H9 (cell line): ENCODE measurements around the gene STT3B. TPM values are rescaled to one million over a fixed set of nuclear protein-coding genes. Genes with fewer than 3 reads are reported as not detected.
"Not testable (repeated sequence)": the region's sequence is repeated elsewhere in the genome, so short reads cannot be mapped to it uniquely, and the experiment has no call there.

Source experiments
- DNase-seq: peaks from one replicate; pipeline ENCODE4 v3.0.0-alpha.2; 2017
- H2AFZ ChIP-seq: one replicate; pipeline ENCODE4 v1.6.1; 2013; ENCODE audit warnings: mild to moderate bottlenecking, low read length, control low read depth, moderate library complexity
- H2AK5ac ChIP-seq: 2 replicates; pipeline ENCODE4 v1.6.1; 2013; ENCODE audit warnings: low read length, control low read depth, mixed read lengths; ENCODE audit not compliant: insufficient read length
- H2BK120ac ChIP-seq: one replicate; pipeline ENCODE4 v1.6.1; 2013; ENCODE audit warnings: low read depth, mild to moderate bottlenecking, low read length, control low read depth, inconsistent platforms; ENCODE audit not compliant: poor library complexity, severe bottlenecking
- H2BK12ac ChIP-seq: 2 replicates; pipeline ENCODE4 v1.6.1; 2013; ENCODE audit warnings: low read length, control low read depth, mixed read lengths, low read depth; ENCODE audit not compliant: insufficient read length
- H2BK15ac ChIP-seq: 2 replicates; pipeline ENCODE4 v1.6.1; 2013; ENCODE audit warnings: low read depth, low read length, control low read depth
- H2BK20ac ChIP-seq: one replicate; pipeline ENCODE4 v1.6.1; 2013; ENCODE audit warnings: low read depth, mild to moderate bottlenecking, low read length, control low read depth, inconsistent platforms; ENCODE audit not compliant: poor library complexity, severe bottlenecking
- H2BK5ac ChIP-seq: 2 replicates; pipeline ENCODE4 v1.6.1; 2013; ENCODE audit warnings: low read length, control low read depth, mixed read lengths; ENCODE audit not compliant: insufficient read length
- H3K14ac ChIP-seq: 2 replicates; pipeline ENCODE4 v1.6.1; 2013; ENCODE audit warnings: low read length, control low read depth; ENCODE audit not compliant: insufficient read depth
- H3K18ac ChIP-seq: 2 replicates; pipeline ENCODE4 v1.6.1; 2013; ENCODE audit warnings: low read depth, mild to moderate bottlenecking, mixed read lengths, low read length, control low read depth; ENCODE audit not compliant: insufficient read length
- H3K23ac ChIP-seq: 2 replicates; pipeline ENCODE4 v1.6.1; 2013; ENCODE audit warnings: low read length, control low read depth, mixed read lengths, low read depth; ENCODE audit not compliant: insufficient read length
- H3K23me2 ChIP-seq: 2 replicates; pipeline ENCODE4 v1.6.1; 2013; ENCODE audit warnings: low read depth, mild to moderate bottlenecking, mixed read lengths, low read length, control low read depth; ENCODE audit not compliant: insufficient read length, poor library complexity, severe bottlenecking
- H3K27ac ChIP-seq: 2 replicates; pipeline ENCODE4 v1.5.1; 2013; ENCODE audit warnings: low read length, control low read depth, mixed read lengths, low read depth; ENCODE audit not compliant: insufficient read length
- H3K27me3 ChIP-seq: 2 replicates; pipeline ENCODE4 v1.6.1; 2013; ENCODE audit warnings: low read length, control low read depth, inconsistent platforms; ENCODE audit not compliant: insufficient read depth
- H3K4ac ChIP-seq: 2 replicates; pipeline ENCODE4 v1.6.1; 2013; ENCODE audit warnings: low read depth, mild to moderate bottlenecking, control low read depth, inconsistent platforms, low read length, moderate library complexity
- H3K4me1 ChIP-seq: 2 replicates; pipeline ENCODE4 v1.6.1; 2013; ENCODE audit warnings: low read length, control low read depth, inconsistent platforms; ENCODE audit not compliant: insufficient read depth
- H3K4me2 ChIP-seq: 2 replicates; pipeline ENCODE4 v1.6.1; 2013; ENCODE audit warnings: low read length, control low read depth, mixed read lengths; ENCODE audit not compliant: insufficient read length, insufficient read depth
- H3K56ac ChIP-seq: 2 replicates; pipeline ENCODE4 v1.6.1; 2013; ENCODE audit warnings: low read depth, mild to moderate bottlenecking, mixed read lengths, low read length, control low read depth; ENCODE audit not compliant: insufficient read length
- H3K79me1 ChIP-seq: 2 replicates; pipeline ENCODE4 v1.6.1; 2013; ENCODE audit warnings: low read depth, mild to moderate bottlenecking, moderate library complexity, low read length, control low read depth, inconsistent platforms; ENCODE audit not compliant: insufficient read depth, poor library complexity, severe bottlenecking
- H3K79me2 ChIP-seq: 2 replicates; pipeline ENCODE4 v1.6.1; 2013; ENCODE audit warnings: low read length, control low read depth, inconsistent platforms; ENCODE audit not compliant: insufficient read depth
- H3K9ac ChIP-seq: 2 replicates; pipeline ENCODE4 v1.6.1; 2013; ENCODE audit warnings: low read length, control low read depth, mixed read lengths; ENCODE audit not compliant: insufficient read length; ENCODE audit errors: extremely low read depth
- H3K9me3 ChIP-seq: one replicate; pipeline ENCODE4 v1.6.1; 2013; ENCODE audit warnings: low read depth, low read length, inconsistent platforms; ENCODE audit not compliant: control insufficient read depth
- H3T11ph ChIP-seq: one replicate; pipeline ENCODE4 v1.6.1; 2013; ENCODE audit warnings: mild to moderate bottlenecking, low read length, control low read depth, inconsistent platforms
- H4K20me1 ChIP-seq: one replicate; pipeline ENCODE4 v1.6.1; 2013; ENCODE audit not compliant: control insufficient read depth, insufficient read length, insufficient read depth
- H4K5ac ChIP-seq: 2 replicates; pipeline ENCODE4 v1.6.1; 2013; ENCODE audit warnings: low read depth, mild to moderate bottlenecking, mixed read lengths, low read length, control low read depth; ENCODE audit not compliant: insufficient read length
- H4K8ac ChIP-seq: replicated peaks from 2 replicates; pipeline ENCODE4 v1.6.1; 2013; ENCODE audit warnings: low read length, control low read depth, mixed read lengths, low read depth; ENCODE audit not compliant: insufficient read length
- H4K91ac ChIP-seq: 2 replicates; pipeline ENCODE4 v1.6.1; 2013; ENCODE audit warnings: low read depth, mild to moderate bottlenecking, moderate library complexity, mixed read lengths, low read length, control low read depth; ENCODE audit not compliant: insufficient read length
- H3K27ac Mint-ChIP-seq, 3 experiments: 2 replicates in 2 of 3; 3 replicates in 1 of 3; pipeline ENCODE4 v1.8.0; 2020 to 2021; ENCODE audit warnings: mixed read lengths in 3 of 3, mild to moderate bottlenecking in 1 of 3, moderate library complexity in 1 of 3
- H3K27me3 Mint-ChIP-seq: 2 replicates; pipeline ENCODE4 v1.8.0; 2021; ENCODE audit warnings: low read depth, mild to moderate bottlenecking, moderate library complexity, mixed read lengths
- H3K36me3 Mint-ChIP-seq, 3 experiments: 2 replicates in 2 of 3; 3 replicates in 1 of 3; pipeline ENCODE4 v1.8.0; 2020 to 2021; ENCODE audit warnings: low read depth in 3 of 3, mixed read lengths in 3 of 3; ENCODE audit not compliant: insufficient read depth in 1 of 3
- H3K4me1 Mint-ChIP-seq, 2 experiments: 2 replicates each; pipeline ENCODE4 v1.8.0; 2020; ENCODE audit warnings: mixed read lengths in 2 of 2
- H3K4me3 Mint-ChIP-seq, 2 experiments: 2 replicates in 1 of 2; 3 replicates in 1 of 2; pipeline ENCODE4 v1.8.0; 2020 to 2021; ENCODE audit warnings: mild to moderate bottlenecking in 2 of 2, mixed read lengths in 2 of 2, moderate library complexity in 1 of 2
- H3K9me3 Mint-ChIP-seq, 2 experiments: 2 replicates in 1 of 2; 3 replicates in 1 of 2; pipeline ENCODE4 v1.8.0; 2020; ENCODE audit warnings: mild to moderate bottlenecking in 2 of 2, mixed read lengths in 2 of 2, moderate library complexity in 1 of 2
- CTCF ChIP-seq: fragments of 200-600 bp; sonication (generic); conservative IDR thresholded peaks from 3 replicates; pipeline ENCODE4 v1.8.0; 2021; ENCODE audit warnings: antibody characterized with exemption, mild to moderate bottlenecking
- WGBS: extraction: QIAGEN DNeasy Blood & Tissue Kit; methylation state at CpG from one replicate; pipeline ENCODE4 v1.1.7; 2013; ENCODE audit warnings: missing lambda C conversion rate, low lambda C conversion rate, mixed read lengths; ENCODE audit not compliant: insufficient read length; ENCODE audit errors: extremely low coverage; 5-methylcytosine and 5-hydroxymethylcytosine counted together
- total RNA-seq: library from RNA; stranded (reverse); gene quantifications from 2 replicates; pipeline ENCODE4 v1.2.1, GENCODE V29; 2021

STT3B gene
- total RNA-seq, 1 experiment from 2014 or later, result 79.9 TPM

GRCh38 chr3:31505371-31506048 lies 27.2 kb upstream of the STT3B start:
- H2BK120ac ChIP-seq, result no peak overlapping the region
- no peak for TF ChIP-seq CTCF
- no peak overlapping the region for H3K9ac ChIP-seq
- H4K91ac ChIP-seq, result no peak overlapping the region
- H3K79me2 ChIP-seq, result no peaks in the 10 kb centered on the region
- no peak overlapping the region for H3K4ac ChIP-seq
- no peak overlapping the region for H3T11ph ChIP-seq
- no peak overlapping the region for H2BK20ac ChIP-seq
- no peak overlapping the region for H2BK5ac ChIP-seq
- no peaks in the 10 kb centered on the region for H3K27me3 ChIP-seq
- H3K18ac ChIP-seq, result no peak overlapping the region
- WGBS, result no CpG with 5 or more reads among the region's 5 CpGs
- no peak overlapping the region for H2AK5ac ChIP-seq
- no peaks in the 10 kb centered on the region for H3K9me3 ChIP-seq
- no peak overlapping the region for H3K14ac ChIP-seq
- no peaks in the 10 kb centered on the region; the same call in none of the 2 replicates for H3K27me3 Mint-ChIP-seq
- no peaks in the 10 kb centered on the region; the same call in 1 of the 2 replicates for H3K4me1 ChIP-seq
- H3K23ac ChIP-seq, result no peak overlapping the region
- H3K23me2 ChIP-seq, result no peaks in the 10 kb centered on the region
- no peaks in the 10 kb centered on the region for H3K79me1 ChIP-seq
- H3K27ac ChIP-seq, result peak overlapping the region; percentile 6
- H3K36me3 Mint-ChIP-seq, result no peaks in the 10 kb centered on the region; a peak in 1 of 7 replicates
- H2BK12ac ChIP-seq, result no peak overlapping the region
- DNase-seq, result no peak
- no peak overlapping the region for H2BK15ac ChIP-seq
- no peak overlapping the region for H3K56ac ChIP-seq
- H4K20me1 ChIP-seq, result no peaks in the 10 kb centered on the region
- H3K27ac Mint-ChIP-seq, result peak overlapping the region; percentile 60 to 90 (median 78); a peak in 5 of 7 replicates
- H3K4me1 Mint-ChIP-seq, result peaks cover 23 to 27% of the 10 kb centered on the region in 2 experiments
- no peak overlapping the region for H4K8ac ChIP-seq
- H3K4me2 ChIP-seq, result peak overlapping the region; percentile 38
- peak overlapping the region in 1 of 2 experiments; percentile 67; a peak in 4 of 5 replicates for H3K4me3 Mint-ChIP-seq
- H4K5ac ChIP-seq, result no peak overlapping the region
- peak overlapping the region; percentile 87 for H2AFZ ChIP-seq
- H3K9me3 Mint-ChIP-seq, result no peaks in the 10 kb centered on the region

- not testable (repeated sequence) for H2BK20ac ChIP-seq, H3K18ac ChIP-seq, H3K4me3 Mint-ChIP-seq, H3K4ac ChIP-seq, H3K4me2 ChIP-seq, H4K20me1 ChIP-seq, H3K79me1 ChIP-seq, H2BK15ac ChIP-seq, H3K27me3 ChIP-seq, H3K79me2 ChIP-seq, H3K9me3 ChIP-seq, H3K27me3 Mint-ChIP-seq, H2BK120ac ChIP-seq, H2BK5ac ChIP-seq, H2AFZ ChIP-seq, H3K9ac ChIP-seq, H3T11ph ChIP-seq, H2AK5ac ChIP-seq, H3K56ac ChIP-seq, H4K5ac ChIP-seq, H3K14ac ChIP-seq, H3K4me1 ChIP-seq, H4K91ac ChIP-seq, H3K23ac ChIP-seq, H3K23me2 ChIP-seq, H4K8ac ChIP-seq, H2BK12ac ChIP-seq, H3K9me3 Mint-ChIP-seq, DNase-seq, H3K36me3 Mint-ChIP-seq, H3K27ac Mint-ChIP-seq, H3K27ac ChIP-seq
- no CpG with 5 or more reads among the region's 7 CpGs for WGBS
- peaks cover 23% of the 10 kb centered on the region in 2 experiments for H3K4me1 Mint-ChIP-seq
Measured at GRCh38 chr3:31506515-31506914, 26.2 kb upstream of the STT3B start.
